DOHH2 (cell line): Measurements from ENCODE around the gene CLSTN1.

Experiments used
- H3F3A ChIP-seq: fragments of 200-600 bp; sonication (generic), shearing (Covaris generic); 2 replicates; pipeline ENCODE4 v1.6.0; 2016; ENCODE audit warnings: antibody characterized with exemption, mild to moderate bottlenecking; ENCODE audit not compliant: control insufficient read depth, insufficient read depth
- H3K27ac ChIP-seq: fragments of 200-600 bp; sonication (generic); 2 replicates; pipeline ENCODE4 v1.5.1; 2014; ENCODE audit warnings: low read depth, mild to moderate bottlenecking, low read length, moderate library complexity
- H3K27me3 ChIP-seq: fragments of 200-600 bp; sonication (generic); 2 replicates; pipeline ENCODE4 v1.6.1; 2014; ENCODE audit warnings: mild to moderate bottlenecking, low read length, mixed read lengths; ENCODE audit not compliant: control insufficient read depth
- H3K36me3 ChIP-seq: fragments of 200-600 bp; sonication (generic); 2 replicates; pipeline ENCODE4 v1.6.1; 2014; ENCODE audit warnings: mild to moderate bottlenecking, low read length, moderate library complexity, mixed read lengths; ENCODE audit not compliant: control insufficient read depth
- H3K4me1 ChIP-seq: fragments of 200-600 bp; sonication (generic); 2 replicates; pipeline ENCODE4 v1.6.1; 2014; ENCODE audit warnings: mild to moderate bottlenecking, low read length, mixed read lengths; ENCODE audit not compliant: control insufficient read depth
- H3K4me2 ChIP-seq: fragments of 200-600 bp; sonication (generic); 2 replicates; pipeline ENCODE4 v1.6.0; 2014; ENCODE audit warnings: mild to moderate bottlenecking, low read length, moderate library complexity
- H3K4me3 ChIP-seq: fragments of 200-600 bp; sonication (generic); 2 replicates; pipeline ENCODE4 v1.5.1; 2014; ENCODE audit warnings: mild to moderate bottlenecking, low read length, mixed read lengths
- H3K79me2 ChIP-seq: fragments of 200-600 bp; sonication (generic); 2 replicates; pipeline ENCODE4 v1.6.1; 2014; ENCODE audit warnings: mild to moderate bottlenecking, low read length, mixed read lengths; ENCODE audit not compliant: control insufficient read depth
- H3K9me2 ChIP-seq: fragments of 200-600 bp; sonication (generic); replicated peaks from 2 replicates; pipeline ENCODE4 v1.6.1; 2014; ENCODE audit warnings: mild to moderate bottlenecking, low read length, mixed read lengths; ENCODE audit not compliant: control insufficient read depth
- H3K9me3 ChIP-seq: fragments of 200-600 bp; sonication (generic); 2 replicates; pipeline ENCODE4 v1.6.1; 2014; ENCODE audit warnings: antibody characterized with exemption, low read length, mixed read lengths; ENCODE audit not compliant: control insufficient read depth, insufficient read depth
- H4K20me1 ChIP-seq: fragments of 200-600 bp; sonication (generic); 2 replicates; pipeline ENCODE4 v1.6.0; 2014; ENCODE audit warnings: low read depth, mild to moderate bottlenecking, antibody characterized with exemption, low read length, moderate library complexity; ENCODE audit not compliant: control insufficient read depth, insufficient read depth
- EZH2phosphoT487 ChIP-seq: fragments of 200-600 bp; sonication (generic); IDR thresholded peaks from 2 replicates; pipeline ENCODE4 v1.6.1; 2017; ENCODE audit warnings: borderline replicate concordance, mild to moderate bottlenecking, antibody characterized with exemption, low read length, moderate library complexity, mixed read lengths
- TF ChIP-seq, protein P1 (sequence below): fragments of 200-600 bp; sonication (generic); IDR thresholded peaks from one replicate; pipeline ENCODE4 v1.5.1; 2014; ENCODE audit warnings: antibody characterized with exemption, mild to moderate bottlenecking, low read depth, low read length; ENCODE audit not compliant: poor library complexity, severe bottlenecking

CLSTN1 gene

DNA sequence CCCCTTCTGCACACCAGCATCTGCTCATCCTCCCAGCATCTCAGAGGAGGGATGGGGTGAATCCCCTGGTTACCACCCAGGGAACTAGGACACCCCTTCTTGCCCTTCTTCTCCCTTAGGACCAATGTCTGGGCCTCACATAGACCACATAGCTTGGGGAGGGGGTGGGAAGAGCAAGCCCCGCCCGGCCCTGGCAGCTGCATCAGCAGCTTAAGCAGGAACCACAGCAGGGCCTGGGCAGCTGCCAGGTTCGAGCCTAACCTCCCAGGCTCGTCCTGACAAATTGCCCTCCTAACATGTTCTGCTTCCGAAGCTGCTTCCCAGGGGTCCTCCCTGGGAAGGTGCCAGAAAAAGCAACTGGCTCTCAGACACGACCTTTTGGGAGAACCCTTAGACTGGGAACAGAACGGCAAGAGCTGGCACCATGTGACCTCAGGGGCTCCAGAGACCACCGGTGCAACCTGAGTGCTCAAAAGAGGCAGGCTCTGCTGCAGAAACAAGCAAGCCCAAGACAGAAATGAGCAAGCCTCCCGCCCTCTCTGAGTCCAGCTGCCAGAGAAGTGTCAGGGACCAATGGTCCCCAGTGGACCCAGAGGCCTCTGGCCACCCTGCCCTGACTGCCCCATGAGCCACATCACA is 18.4 kb upstream of the CLSTN1 start:
- Histone ChIP-seq H4K20me1 (no peaks in the 10 kb centered on the region), H3K79me2 (no peaks in the 10 kb centered on the region), H3K27ac (no peak overlapping the region), H3K36me3 (no peaks in the 10 kb centered on the region), H3K4me3 (no peak overlapping the region), H3K4me1 (peaks cover 29% of the 10 kb centered on the region), H3K9me2 (no peaks in the 10 kb centered on the region), H3K27me3 (no peaks in the 10 kb centered on the region), H3K9me3 (no peaks in the 10 kb centered on the region), H3F3A (0 out of 2 replicates have a peak, but pooled peaks cover 2% of the 10 kb centered on the region), H3K4me2 (no peak overlapping the region)
- no peak for TF ChIP-seq EZH2phosphoT487
- TF ChIP-seq, protein P1, sequence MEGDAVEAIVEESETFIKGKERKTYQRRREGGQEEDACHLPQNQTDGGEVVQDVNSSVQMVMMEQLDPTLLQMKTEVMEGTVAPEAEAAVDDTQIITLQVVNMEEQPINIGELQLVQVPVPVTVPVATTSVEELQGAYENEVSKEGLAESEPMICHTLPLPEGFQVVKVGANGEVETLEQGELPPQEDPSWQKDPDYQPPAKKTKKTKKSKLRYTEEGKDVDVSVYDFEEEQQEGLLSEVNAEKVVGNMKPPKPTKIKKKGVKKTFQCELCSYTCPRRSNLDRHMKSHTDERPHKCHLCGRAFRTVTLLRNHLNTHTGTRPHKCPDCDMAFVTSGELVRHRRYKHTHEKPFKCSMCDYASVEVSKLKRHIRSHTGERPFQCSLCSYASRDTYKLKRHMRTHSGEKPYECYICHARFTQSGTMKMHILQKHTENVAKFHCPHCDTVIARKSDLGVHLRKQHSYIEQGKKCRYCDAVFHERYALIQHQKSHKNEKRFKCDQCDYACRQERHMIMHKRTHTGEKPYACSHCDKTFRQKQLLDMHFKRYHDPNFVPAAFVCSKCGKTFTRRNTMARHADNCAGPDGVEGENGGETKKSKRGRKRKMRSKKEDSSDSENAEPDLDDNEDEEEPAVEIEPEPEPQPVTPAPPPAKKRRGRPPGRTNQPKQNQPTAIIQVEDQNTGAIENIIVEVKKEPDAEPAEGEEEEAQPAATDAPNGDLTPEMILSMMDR = no peak

DNA sequence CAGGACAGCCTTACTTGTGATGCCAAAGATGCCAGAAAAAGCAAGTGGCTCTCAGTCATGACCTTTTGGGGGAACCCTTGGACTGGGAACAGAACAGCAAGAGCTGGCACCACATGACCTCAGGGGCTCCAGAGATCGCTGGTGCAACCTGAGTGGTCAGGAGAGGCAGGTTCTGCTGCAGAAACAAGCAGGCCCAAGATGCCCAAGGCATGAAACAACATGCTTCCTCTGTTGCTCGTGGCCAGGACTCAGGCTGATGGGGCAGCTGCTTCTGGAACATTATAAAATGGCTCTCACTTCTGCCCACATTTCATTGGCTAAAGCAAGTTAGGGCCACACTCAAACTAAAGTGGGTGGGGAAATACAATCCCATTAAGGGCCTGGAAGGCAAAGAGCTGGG is 17.7 kb upstream of the CLSTN1 start:
- Histone ChIP-seq H3K9me3 (no peaks in the 10 kb centered on the region), H3F3A (0 out of 2 replicates have a peak, but pooled peaks cover 2% of the 10 kb centered on the region), H3K4me3 (no peak overlapping the region), H3K36me3 (no peaks in the 10 kb centered on the region), H3K27me3 (no peaks in the 10 kb centered on the region), H4K20me1 (no peaks in the 10 kb centered on the region), H3K79me2 (no peaks in the 10 kb centered on the region), H3K4me2 (no peak overlapping the region), H3K27ac (no peak overlapping the region), H3K4me1 (peaks cover 27% of the 10 kb centered on the region), H3K9me2 (no peaks in the 10 kb centered on the region)
- TF ChIP-seq, protein P1 = no peak

DNA sequence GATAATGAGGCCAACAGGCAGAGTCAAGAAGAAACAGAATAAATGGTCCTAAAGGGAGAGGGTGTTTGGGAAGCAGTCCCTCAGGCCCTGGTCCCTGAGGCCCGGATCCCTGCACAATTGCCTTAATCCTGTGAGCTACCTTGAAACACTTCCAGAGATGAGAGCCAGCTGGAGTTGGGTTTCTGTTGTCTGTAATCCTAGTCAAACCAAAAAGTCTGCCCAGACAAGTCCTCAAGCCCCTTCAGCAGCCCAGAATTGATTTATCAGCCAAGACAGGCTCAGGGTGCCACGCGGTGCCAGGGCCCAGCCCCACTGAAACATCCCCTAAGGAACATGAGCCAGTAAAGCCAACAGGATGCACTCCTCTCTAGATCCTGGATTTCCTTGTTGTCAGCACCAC is 16.4 kb upstream of the CLSTN1 start:
- no peak for TF ChIP-seq EZH2phosphoT487
- TF ChIP-seq, protein P1 = no peak
- no peaks in the 10 kb centered on the region for H4K20me1 ChIP-seq
- no peak overlapping the region for H3K4me2 ChIP-seq
- no peaks in the 10 kb centered on the region for H3K9me3 ChIP-seq
- H3K4me1 ChIP-seq = peaks cover 27% of the 10 kb centered on the region
- no peaks in the 10 kb centered on the region for H3K27me3 ChIP-seq
- H3K4me3 ChIP-seq = no peak overlapping the region
- no peaks in the 10 kb centered on the region for H3K36me3 ChIP-seq
- H3K79me2 ChIP-seq = no peaks in the 10 kb centered on the region
- no peak overlapping the region for H3K27ac ChIP-seq
- H3F3A ChIP-seq = 0 out of 2 replicates have a peak, but pooled peaks cover 2% of the 10 kb centered on the region
- H3K9me2 ChIP-seq = no peaks in the 10 kb centered on the region
